Measurements from ENCODE around the gene GUCA2B.

DNA sequence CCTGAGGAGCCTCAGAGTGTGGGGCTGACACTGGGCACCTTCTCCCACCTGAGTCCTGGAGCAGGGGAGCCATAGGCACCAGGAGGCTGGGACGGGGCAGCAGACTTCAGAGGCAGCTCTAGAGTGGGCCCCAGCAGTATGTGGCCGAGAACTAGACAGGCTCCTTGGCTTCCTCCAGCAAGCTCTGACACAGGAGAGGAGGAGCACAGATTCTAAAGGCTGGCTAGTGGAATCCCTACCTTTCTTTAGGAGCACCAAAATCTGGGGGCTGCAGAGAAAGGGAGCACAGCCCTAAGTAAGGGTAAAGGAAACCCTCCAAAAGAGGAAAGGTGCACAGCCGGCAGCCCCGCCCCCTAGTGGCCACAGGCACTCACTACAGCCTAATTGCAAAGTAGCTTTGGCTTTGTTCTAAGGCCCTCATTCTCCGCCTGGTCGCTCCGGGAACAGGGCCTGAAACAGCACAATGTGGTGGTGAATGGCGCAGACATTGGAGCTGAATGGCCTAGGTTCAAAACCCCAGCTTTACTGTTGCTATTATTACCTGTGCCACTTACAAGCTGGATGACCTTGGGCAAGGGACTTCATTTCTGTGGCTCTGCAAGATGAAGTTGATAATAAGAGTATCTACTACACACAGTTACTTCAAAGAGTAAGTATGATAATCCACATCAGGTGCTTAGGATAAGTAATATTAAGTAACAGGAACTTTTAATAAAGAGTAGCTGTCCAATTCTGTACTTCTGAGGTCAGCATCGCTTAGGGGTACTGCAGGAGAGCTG is 20.1 kb downstream of the GUCA2B start:
- TF ChIP-seq POLR2AphosphoS5 (IDR thresholded peaks at IDR 0.05) (no peak), POLR2A (IDR thresholded peaks at IDR 0.05) (no peak)
- TF ChIP-seq, protein P1, sequence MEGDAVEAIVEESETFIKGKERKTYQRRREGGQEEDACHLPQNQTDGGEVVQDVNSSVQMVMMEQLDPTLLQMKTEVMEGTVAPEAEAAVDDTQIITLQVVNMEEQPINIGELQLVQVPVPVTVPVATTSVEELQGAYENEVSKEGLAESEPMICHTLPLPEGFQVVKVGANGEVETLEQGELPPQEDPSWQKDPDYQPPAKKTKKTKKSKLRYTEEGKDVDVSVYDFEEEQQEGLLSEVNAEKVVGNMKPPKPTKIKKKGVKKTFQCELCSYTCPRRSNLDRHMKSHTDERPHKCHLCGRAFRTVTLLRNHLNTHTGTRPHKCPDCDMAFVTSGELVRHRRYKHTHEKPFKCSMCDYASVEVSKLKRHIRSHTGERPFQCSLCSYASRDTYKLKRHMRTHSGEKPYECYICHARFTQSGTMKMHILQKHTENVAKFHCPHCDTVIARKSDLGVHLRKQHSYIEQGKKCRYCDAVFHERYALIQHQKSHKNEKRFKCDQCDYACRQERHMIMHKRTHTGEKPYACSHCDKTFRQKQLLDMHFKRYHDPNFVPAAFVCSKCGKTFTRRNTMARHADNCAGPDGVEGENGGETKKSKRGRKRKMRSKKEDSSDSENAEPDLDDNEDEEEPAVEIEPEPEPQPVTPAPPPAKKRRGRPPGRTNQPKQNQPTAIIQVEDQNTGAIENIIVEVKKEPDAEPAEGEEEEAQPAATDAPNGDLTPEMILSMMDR (IDR thresholded peaks at IDR 0.05): peak; percentile 87 to 93 (median 89)

Measured in prostate gland (tissue), 2 donors.